ENCODE results near the gene PHF21B.

Gene PHF21B

GRCh38 chr22:44955102-44955501, 54.7 kb downstream of the PHF21B start:
- no peak for DNase-seq

GRCh38 chr22:44954149-44954548, 55.7 kb downstream of the PHF21B start:
- no peak for DNase-seq

GRCh38 chr22:44952863-44953746, 56.7 kb downstream of the PHF21B start:
- DNase-seq = no peak

- no peak for DNase-seq
Measured at GRCh38 chr22:44951510-44951816, 58.3 kb downstream of the PHF21B start.

- no peak for DNase-seq
Measured at GRCh38 chr22:44950806-44951509, 58.8 kb downstream of the PHF21B start.

- no peak for DNase-seq
Measured at GRCh38 chr22:44947846-44948245, 62.0 kb downstream of the PHF21B start.

- DNase-seq = no peak
Measured at GRCh38 chr22:44947049-44947448, 62.8 kb downstream of the PHF21B start.

GRCh38 chr22:44944883-44945601, 64.8 kb downstream of the PHF21B start:
- DNase-seq = no peak

- no peak for DNase-seq
Measured at GRCh38 chr22:44943701-44944324, 66.0 kb downstream of the PHF21B start.

- DNase-seq = no peak
Measured at GRCh38 chr22:44942979-44943700, 66.7 kb downstream of the PHF21B start.

GRCh38 chr22:44942056-44942455, 67.7 kb downstream of the PHF21B start:
- no peak for DNase-seq

- no peak for DNase-seq
Measured at GRCh38 chr22:44941207-44941606, 68.6 kb downstream of the PHF21B start.

GRCh38 chr22:44940130-44940529, 69.7 kb downstream of the PHF21B start:
- DNase-seq = no peak

GRCh38 chr22:44939451-44939850, 70.4 kb downstream of the PHF21B start:
- no peak for DNase-seq

GRCh38 chr22:44938886-44939285, 70.9 kb downstream of the PHF21B start:
- DNase-seq = no peak

GRCh38 chr22:44937216-44937615, 72.6 kb downstream of the PHF21B start:
- no peak for DNase-seq

GRCh38 chr22:44936201-44936600, 73.6 kb downstream of the PHF21B start:
- DNase-seq = no peak

GRCh38 chr22:44935724-44936123, 74.1 kb downstream of the PHF21B start:
- DNase-seq = no peak

GRCh38 chr22:44934454-44934735, 75.4 kb downstream of the PHF21B start:
- DNase-seq = no peak

GRCh38 chr22:44933666-44934453, 75.9 kb downstream of the PHF21B start:
- no peak for DNase-seq

- DNase-seq = no peak
Measured at GRCh38 chr22:44932493-44932892, 77.3 kb downstream of the PHF21B start.

- DNase-seq = no peak
Measured at GRCh38 chr22:44931766-44932165, 78.0 kb downstream of the PHF21B start.
